GM19467 (cell line): Measurements from ENCODE around the gene GDPD3.

Experiments
- ATAC-seq: cut with Tn5 transposase; IDR thresholded peaks from one replicate; pipeline ENCODE4 v1.9.1; 2021; ENCODE audit warnings: mild to moderate bottlenecking, moderate library complexity; ENCODE audit not compliant: unreplicated experiment

GDPD3 gene

GRCh38 chr16:30060836-30061554 is 52.3 kb downstream of the GDPD3 start:
- no peak for ATAC-seq

- no peak for ATAC-seq
Measured at GRCh38 chr16:30060346-30060745, 53.0 kb downstream of the GDPD3 start.

GRCh38 chr16:30054959-30055553 is 58.3 kb downstream of the GDPD3 start:
- ATAC-seq: no peak
